ENCODE data around the gene SGO2.

DNA sequence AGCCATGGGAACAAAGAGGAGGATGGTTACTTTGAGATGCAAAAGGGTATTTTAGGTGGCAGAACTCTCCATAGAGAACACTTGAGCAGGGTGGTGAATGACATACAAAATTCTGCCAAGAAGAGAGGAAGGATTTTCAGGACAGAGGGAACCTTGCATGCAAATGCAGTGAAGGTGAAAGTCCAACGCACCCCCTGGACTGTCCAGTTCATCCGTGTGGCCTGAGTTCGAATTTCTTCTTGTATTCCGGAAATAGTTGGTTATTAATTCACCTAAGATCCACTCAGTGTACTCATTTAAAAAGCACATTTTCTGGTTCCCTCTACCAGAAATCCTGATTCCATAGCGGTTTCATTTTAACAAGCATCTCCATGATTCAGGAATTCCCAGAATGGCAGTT is 65.3 kb downstream of the SGO2 start:
- no peak for TF ChIP-seq POLR2A (IDR thresholded peaks at IDR 0.05; ENCODE audit: low read length)
- TF ChIP-seq GATA1 (IDR thresholded peaks at IDR 0.05; ENCODE audit: low read depth, low read length) = no peak

Measured in erythroblast (primary cell).